Transverse colon (tissue), 4 donors: ENCODE measurements around the gene KIF20A.

Source experiments
- EP300 ChIP-seq: sonication (generic); formaldehyde crosslinking; IDR thresholded peaks from one replicate; pipeline ENCODE4 v1.6.1; 2017; ENCODE audit warnings: antibody characterized with exemption, low read depth
- POLR2AphosphoS5 ChIP-seq, 3 donors: sonication (generic); formaldehyde crosslinking; IDR thresholded peaks; one replicate each; pipeline ENCODE4 v1.6.1; 2016; ENCODE audit warnings: antibody characterized with exemption in 3 of 3
- TF ChIP-seq, protein P1 (sequence below), 5 experiments: fragments of 200-600 bp in 3 of 5; fragments of 450-650 bp in 2 of 5; sonication (generic) in 3 of 5; IDR thresholded peaks; 1 replicate in 2 of 5; 2 replicates in 3 of 5; pipeline ENCODE4 v1.5.1; 2016 to 2017; ENCODE audit warnings: antibody characterized with exemption in 5 of 5, inconsistent platforms in 3 of 5, mild to moderate bottlenecking in 2 of 5, moderate library complexity in 1 of 5

DNA sequence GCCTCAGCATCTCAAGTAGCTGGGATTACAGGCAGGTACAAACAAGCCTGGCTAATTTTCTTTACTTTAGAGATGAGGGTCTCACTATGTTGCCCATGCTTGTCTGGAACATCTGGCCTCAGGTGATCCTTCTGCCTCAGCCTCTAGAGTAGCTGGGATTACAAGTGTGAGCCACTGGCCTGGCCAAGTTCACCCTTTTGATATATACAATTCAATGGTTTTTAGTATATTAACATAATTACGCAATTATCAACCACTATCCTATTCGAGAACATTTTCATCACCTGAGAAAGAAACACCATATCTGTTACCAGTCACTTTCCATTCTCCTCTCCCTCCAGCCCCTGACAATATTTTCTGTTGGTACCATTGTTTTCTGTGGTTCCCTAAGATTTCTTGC lies 37.9 kb downstream of the KIF20A start:
- TF ChIP-seq, protein P1, sequence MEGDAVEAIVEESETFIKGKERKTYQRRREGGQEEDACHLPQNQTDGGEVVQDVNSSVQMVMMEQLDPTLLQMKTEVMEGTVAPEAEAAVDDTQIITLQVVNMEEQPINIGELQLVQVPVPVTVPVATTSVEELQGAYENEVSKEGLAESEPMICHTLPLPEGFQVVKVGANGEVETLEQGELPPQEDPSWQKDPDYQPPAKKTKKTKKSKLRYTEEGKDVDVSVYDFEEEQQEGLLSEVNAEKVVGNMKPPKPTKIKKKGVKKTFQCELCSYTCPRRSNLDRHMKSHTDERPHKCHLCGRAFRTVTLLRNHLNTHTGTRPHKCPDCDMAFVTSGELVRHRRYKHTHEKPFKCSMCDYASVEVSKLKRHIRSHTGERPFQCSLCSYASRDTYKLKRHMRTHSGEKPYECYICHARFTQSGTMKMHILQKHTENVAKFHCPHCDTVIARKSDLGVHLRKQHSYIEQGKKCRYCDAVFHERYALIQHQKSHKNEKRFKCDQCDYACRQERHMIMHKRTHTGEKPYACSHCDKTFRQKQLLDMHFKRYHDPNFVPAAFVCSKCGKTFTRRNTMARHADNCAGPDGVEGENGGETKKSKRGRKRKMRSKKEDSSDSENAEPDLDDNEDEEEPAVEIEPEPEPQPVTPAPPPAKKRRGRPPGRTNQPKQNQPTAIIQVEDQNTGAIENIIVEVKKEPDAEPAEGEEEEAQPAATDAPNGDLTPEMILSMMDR (IDR thresholded peaks at IDR 0.05), result no peak
- TF ChIP-seq POLR2AphosphoS5 (IDR thresholded peaks at IDR 0.05), result no peak
- no peak for TF ChIP-seq EP300
